Smooth muscle cell (in vitro differentiated cells): ENCODE data around the gene EGFR. TPM values are rescaled to one million over a fixed set of nuclear protein-coding genes. Genes with fewer than 3 reads are reported as not detected.

ENCODE experiments used
- DNase-seq: peaks from one replicate; lab custom pipeline; 2025; ENCODE audit not compliant: unreplicated experiment; lab: John Stamatoyannopoulos, UW
- H2AFZ ChIP-seq: fragments of 200-600 bp; sonication (generic); 2 replicates; pipeline ENCODE4 v1.6.0; 2016; ENCODE audit warnings: antibody characterized with exemption, low read depth, mild to moderate bottlenecking
- H3F3A ChIP-seq: fragments of 200-600 bp; sonication (generic); 2 replicates; pipeline ENCODE4 v1.6.0; 2017; ENCODE audit warnings: antibody characterized with exemption, low read depth
- H3K27ac ChIP-seq: fragments of 200-600 bp; sonication (generic); 2 replicates; pipeline ENCODE4 v1.5.1; 2016; ENCODE audit warnings: low read depth, mild to moderate bottlenecking
- H3K27me3 ChIP-seq: fragments of 200-600 bp; sonication (generic); 2 replicates; pipeline ENCODE4 v1.6.1; 2016; ENCODE audit warnings: low read depth, mild to moderate bottlenecking
- H3K36me3 ChIP-seq: fragments of 200-600 bp; sonication (generic); 2 replicates; pipeline ENCODE4 v1.5.1; 2016; ENCODE audit warnings: low read depth
- H3K4me1 ChIP-seq: fragments of 200-600 bp; sonication (generic); 2 replicates; pipeline ENCODE4 v1.5.1; 2016; ENCODE audit warnings: low read depth
- H3K4me2 ChIP-seq: fragments of 200-600 bp; sonication (generic); 2 replicates; pipeline ENCODE4 v1.6.0; 2016; ENCODE audit warnings: mild to moderate bottlenecking
- H3K4me3 ChIP-seq: fragments of 200-600 bp; sonication (generic); 2 replicates; pipeline ENCODE4 v1.5.1; 2016; ENCODE audit warnings: mild to moderate bottlenecking
- H3K79me2 ChIP-seq: fragments of 200-600 bp; sonication (generic); 2 replicates; pipeline ENCODE4 v1.6.0; 2016; ENCODE audit warnings: low read depth, mild to moderate bottlenecking
- H3K9ac ChIP-seq: fragments of 200-600 bp; sonication (generic); 2 replicates; pipeline ENCODE4 v1.6.0; 2016; ENCODE audit warnings: low read depth
- H3K9me3 ChIP-seq: fragments of 200-600 bp; sonication (generic); replicated peaks from 2 replicates; pipeline ENCODE4 v1.5.1; 2016; ENCODE audit warnings: low read depth
- H4K20me1 ChIP-seq: fragments of 200-600 bp; sonication (generic); 2 replicates; pipeline ENCODE4 v1.6.0; 2016; ENCODE audit warnings: low read depth
- WGBS: methylation state at CpG from one replicate; pipeline ENCODE4 v1.1.7; 2016; ENCODE audit warnings: low lambda C conversion rate; 5-methylcytosine and 5-hydroxymethylcytosine counted together
- polyA plus RNA-seq: library from polyadenylated mRNA; unstranded; fragments of >200 nt; fragmentation: Nextera tagmentation; extraction: Ambion mirVana; gene quantifications from 2 replicates; pipeline ENCODE4 v1.2.1, GENCODE V29; 2016
- total RNA-seq: library from RNA; depleted of rRNA; stranded (reverse); fragments of >200 nt; gene quantifications from 2 replicates; pipeline ENCODE4 v1.2.3, GENCODE V29; 2014
- TF ChIP-seq, protein P1 (sequence below): fragments of 200-600 bp; sonication (generic); IDR thresholded peaks from 2 replicates; pipeline ENCODE4 v1.5.1; 2017; ENCODE audit warnings: borderline replicate concordance, mild to moderate bottlenecking, antibody characterized with exemption; ENCODE audit not compliant: insufficient read depth, poor library complexity, severe bottlenecking

The EGFR gene
- total and polyA plus RNA-seq, 2 experiments from 2014 or later = 9.0 to 31.1 TPM

DNA sequence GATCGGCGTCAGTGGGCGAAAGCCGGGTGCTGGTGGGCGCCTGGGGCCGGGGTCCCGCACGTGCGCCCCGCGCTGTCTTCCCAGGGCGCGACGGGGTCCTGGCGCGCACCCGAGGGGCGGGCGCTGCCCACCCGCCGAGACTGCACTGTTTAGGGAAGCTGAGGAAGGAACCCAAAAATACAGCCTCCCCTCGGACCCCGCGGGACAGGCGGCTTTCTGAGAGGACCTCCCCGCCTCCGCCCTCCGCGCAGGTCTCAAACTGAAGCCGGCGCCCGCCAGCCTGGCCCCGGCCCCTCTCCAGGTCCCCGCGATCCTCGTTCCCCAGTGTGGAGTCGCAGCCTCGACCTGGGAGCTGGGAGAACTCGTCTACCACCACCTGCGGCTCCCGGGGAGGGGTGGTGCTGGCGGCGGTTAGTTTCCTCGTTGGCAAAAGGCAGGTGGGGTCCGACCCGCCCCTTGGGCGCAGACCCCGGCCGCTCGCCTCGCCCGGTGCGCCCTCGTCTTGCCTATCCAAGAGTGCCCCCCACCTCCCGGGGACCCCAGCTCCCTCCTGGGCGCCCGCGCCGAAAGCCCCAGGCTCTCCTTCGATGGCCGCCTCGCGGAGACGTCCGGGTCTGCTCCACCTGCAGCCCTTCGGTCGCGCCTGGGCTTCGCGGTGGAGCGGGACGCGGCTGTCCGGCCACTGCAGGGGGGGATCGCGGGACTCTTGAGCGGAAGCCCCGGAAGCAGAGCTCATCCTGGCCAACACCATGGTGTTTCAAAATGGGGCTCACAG, 1.1 kb downstream of the EGFR start:
- WGBS = 3% methylated on average over 63 of the region's 78 CpGs
- Histone ChIP-seq H2AFZ (peak overlapping the region; percentile 88), H3K79me2 (peaks cover 47% of the 10 kb centered on the region)

GRCh38 chr7:55020466-55020871, 1.7 kb downstream of the EGFR start:
- H3K4me1 ChIP-seq = no peaks in the 10 kb centered on the region
- peak overlapping the region; percentile 41 for H3K27ac ChIP-seq
- no peak overlapping the region for H3K9ac ChIP-seq
- peaks cover under 1% of the 10 kb centered on the region for H3F3A ChIP-seq
- H4K20me1 ChIP-seq = peaks cover 46% of the 10 kb centered on the region
- H2AFZ ChIP-seq = no peak overlapping the region
- H3K27me3 ChIP-seq = peaks cover 5% of the 10 kb centered on the region
- peak overlapping the region; percentile 89 for H3K4me3 ChIP-seq
- H3K9me3 ChIP-seq = no peaks in the 10 kb centered on the region
- DNase-seq = no peak
- H3K36me3 ChIP-seq = no peaks in the 10 kb centered on the region
- peak overlapping the region; percentile 95 for H3K4me2 ChIP-seq
- TF ChIP-seq, protein P1, sequence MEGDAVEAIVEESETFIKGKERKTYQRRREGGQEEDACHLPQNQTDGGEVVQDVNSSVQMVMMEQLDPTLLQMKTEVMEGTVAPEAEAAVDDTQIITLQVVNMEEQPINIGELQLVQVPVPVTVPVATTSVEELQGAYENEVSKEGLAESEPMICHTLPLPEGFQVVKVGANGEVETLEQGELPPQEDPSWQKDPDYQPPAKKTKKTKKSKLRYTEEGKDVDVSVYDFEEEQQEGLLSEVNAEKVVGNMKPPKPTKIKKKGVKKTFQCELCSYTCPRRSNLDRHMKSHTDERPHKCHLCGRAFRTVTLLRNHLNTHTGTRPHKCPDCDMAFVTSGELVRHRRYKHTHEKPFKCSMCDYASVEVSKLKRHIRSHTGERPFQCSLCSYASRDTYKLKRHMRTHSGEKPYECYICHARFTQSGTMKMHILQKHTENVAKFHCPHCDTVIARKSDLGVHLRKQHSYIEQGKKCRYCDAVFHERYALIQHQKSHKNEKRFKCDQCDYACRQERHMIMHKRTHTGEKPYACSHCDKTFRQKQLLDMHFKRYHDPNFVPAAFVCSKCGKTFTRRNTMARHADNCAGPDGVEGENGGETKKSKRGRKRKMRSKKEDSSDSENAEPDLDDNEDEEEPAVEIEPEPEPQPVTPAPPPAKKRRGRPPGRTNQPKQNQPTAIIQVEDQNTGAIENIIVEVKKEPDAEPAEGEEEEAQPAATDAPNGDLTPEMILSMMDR = no peak
- H3K79me2 ChIP-seq = peaks cover 48% of the 10 kb centered on the region
- WGBS = 71% methylated on average over 11 of the region's 11 CpGs

More for the DNA sequence above, 1.1 kb downstream of the EGFR start:
- peak overlapping the region; percentile 95 for H3K4me2 ChIP-seq
- H3K4me1 ChIP-seq = no peaks in the 10 kb centered on the region
- H3K36me3 ChIP-seq = no peaks in the 10 kb centered on the region
- no peaks in the 10 kb centered on the region for H3F3A ChIP-seq
- peaks cover 11% of the 10 kb centered on the region for H3K27me3 ChIP-seq
- H3K27ac ChIP-seq = peak overlapping the region; percentile 41
- no peaks in the 10 kb centered on the region for H3K9me3 ChIP-seq
- peak overlapping the region; percentile 72 for H3K9ac ChIP-seq
- no peak for DNase-seq
- TF ChIP-seq, protein P1 = no peak
- H3K4me3 ChIP-seq = peak overlapping the region; percentile 89
- peaks cover 43% of the 10 kb centered on the region for H4K20me1 ChIP-seq

GRCh38 chr7:55021053-55021452, 2.2 kb downstream of the EGFR start:
- Histone ChIP-seq H3K4me3 (peak overlapping the region; percentile 89), H3K27ac (peak overlapping the region; percentile 41), H3K27me3 (no peaks in the 10 kb centered on the region), H3K9me3 (no peaks in the 10 kb centered on the region), H3F3A (peaks cover 3% of the 10 kb centered on the region), H3K9ac (no peak overlapping the region), H4K20me1 (peaks cover 46% of the 10 kb centered on the region), H3K4me2 (peak overlapping the region; percentile 95), H3K4me1 (no peaks in the 10 kb centered on the region), H2AFZ (no peak overlapping the region), H3K79me2 (peaks cover 48% of the 10 kb centered on the region), H3K36me3 (no peaks in the 10 kb centered on the region)
- TF ChIP-seq, protein P1 = no peak
- 93% methylated on average over 9 of the region's 9 CpGs for WGBS
- DNase-seq = no peak
